Vagina (tissue), 2 donors: ENCODE data around the gene ATP2B2.

Source experiments
- CTCF ChIP-seq, 3 experiments: fragments of 450-650 bp in 2 of 3; fragments of 200-600 bp in 1 of 3; sonication (generic) in 1 of 3; IDR thresholded peaks; one replicate each; pipeline ENCODE4 v1.5.1; 2017 to 2019; ENCODE audit warnings: antibody characterized with exemption in 3 of 3, mild to moderate bottlenecking in 2 of 3, moderate library complexity in 2 of 3
- POLR2AphosphoS5 ChIP-seq, 2 donors: sonication (generic); formaldehyde crosslinking; IDR thresholded peaks; one replicate each; pipeline ENCODE4 v1.9.0; 2017; ENCODE audit warnings: antibody characterized with exemption in 2 of 2, mild to moderate bottlenecking in 2 of 2, low read depth in 1 of 2; ENCODE audit not compliant: insufficient read depth in 1 of 2

- TF ChIP-seq CTCF (IDR thresholded peaks at IDR 0.05), result no peak
- no peak for TF ChIP-seq POLR2AphosphoS5 (IDR thresholded peaks at IDR 0.05; ENCODE audit: insufficient read depth in 1 of 2, low read depth in 1 of 2)
Observed at GRCh38 chr3:10333349-10333650, 172.1 kb downstream of the ATP2B2 start.
